ENCODE data around the gene ADAMTS2.

The ADAMTS2 gene

DNA sequence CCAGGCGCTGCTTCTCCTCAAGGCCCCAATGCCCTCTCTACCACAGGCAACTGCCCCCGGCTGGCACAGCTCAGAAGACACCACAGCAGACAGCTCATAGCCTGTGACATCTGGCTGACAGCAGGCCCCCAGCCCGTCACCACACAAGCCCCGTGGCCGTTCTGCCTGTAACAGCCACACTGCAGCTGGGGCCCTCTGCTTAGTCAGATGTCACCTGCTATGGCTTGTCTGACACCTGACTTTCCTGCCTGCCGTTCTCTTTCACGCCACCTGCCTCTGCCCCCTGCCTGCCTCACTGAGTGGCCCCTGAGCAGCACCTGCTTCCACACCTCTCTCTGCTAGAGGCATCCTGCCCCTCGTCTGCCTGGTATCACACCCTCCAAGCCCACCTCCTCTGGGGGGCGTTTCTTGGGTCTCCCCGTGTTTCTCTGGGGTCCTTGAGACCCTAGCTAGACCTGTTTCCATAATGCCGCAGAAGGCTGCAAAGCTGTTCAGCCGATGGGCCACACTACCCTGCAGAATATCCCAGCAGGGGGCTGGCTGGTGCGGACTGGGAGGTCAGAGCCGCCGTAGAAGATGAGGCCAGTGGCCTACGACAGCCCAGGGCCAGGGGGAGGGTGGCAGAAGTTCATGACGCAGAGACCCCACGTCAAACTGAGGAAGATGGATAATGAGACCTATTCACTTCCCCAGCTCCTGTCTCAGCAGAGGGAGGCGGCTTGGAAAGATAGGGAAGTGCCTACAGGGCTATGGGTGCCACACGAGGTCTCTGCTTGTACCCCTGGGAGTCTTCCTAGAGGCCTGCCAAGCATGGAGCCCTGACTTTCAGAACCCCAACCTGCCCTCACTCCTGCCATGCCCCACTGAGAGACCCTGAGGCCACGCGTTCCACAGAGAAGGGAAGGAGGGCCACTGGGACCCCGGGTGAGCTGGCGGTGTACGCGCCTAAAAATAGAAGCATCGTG is 190.0 kb downstream of the ADAMTS2 start:
- no peaks in the 10 kb centered on the region for H3K4me1 ChIP-seq (ENCODE audit: control insufficient read depth, insufficient read depth, low read length)
- no peak overlapping the region for H3K9ac ChIP-seq (ENCODE audit: low read length)
- no peak overlapping the region for H3K4me3 ChIP-seq (ENCODE audit: low read length)
- no peaks in the 10 kb centered on the region for H3K36me3 ChIP-seq (ENCODE audit: control insufficient read depth, insufficient read depth, low read length)
- H3K27me3 ChIP-seq (ENCODE audit: control insufficient read depth, insufficient read depth, low read length), result no peaks in the 10 kb centered on the region
- H3K9me3 ChIP-seq (ENCODE audit: control insufficient read depth, low read length), result no peaks in the 10 kb centered on the region

DNA sequence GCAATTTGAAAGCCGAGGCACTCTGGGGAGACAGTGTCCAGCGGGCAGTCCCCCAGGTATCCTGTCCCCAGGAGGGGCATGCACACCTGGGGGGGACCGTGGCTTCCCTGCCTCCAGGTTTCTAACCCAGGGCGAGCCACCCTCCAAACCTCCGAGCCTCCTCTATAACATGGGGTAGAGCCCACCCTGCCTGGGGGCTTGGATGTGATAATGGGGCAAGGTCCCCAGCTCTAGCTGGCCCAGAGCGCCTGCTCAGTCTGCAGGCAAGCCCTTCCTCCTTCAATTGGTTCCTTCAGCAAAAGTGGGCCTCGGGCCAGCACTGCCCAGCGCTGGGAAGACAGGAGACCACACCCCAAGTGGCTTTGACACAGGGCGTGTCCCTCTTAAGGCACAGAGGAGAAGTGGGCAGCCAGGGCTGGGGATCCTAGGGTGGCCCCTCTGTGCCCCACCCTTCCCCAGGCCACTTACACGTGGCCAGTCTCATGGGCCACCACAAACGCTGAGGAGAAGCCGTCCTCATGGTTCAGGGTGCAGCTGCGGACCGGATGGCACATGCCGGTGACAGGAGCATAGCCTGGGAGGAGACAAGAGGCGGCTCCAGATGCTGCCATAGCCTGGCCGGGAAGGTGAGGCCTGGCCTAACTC is 190.8 kb downstream of the ADAMTS2 start:
- Histone ChIP-seq H3K9ac (ENCODE audit: low read length) (no peak overlapping the region), H3K9me3 (ENCODE audit: control insufficient read depth, low read length) (no peaks in the 10 kb centered on the region), H3K4me3 (ENCODE audit: low read length) (no peak overlapping the region), H3K4me1 (ENCODE audit: control insufficient read depth, insufficient read depth, low read length) (no peaks in the 10 kb centered on the region), H3K36me3 (ENCODE audit: control insufficient read depth, insufficient read depth, low read length) (no peaks in the 10 kb centered on the region), H3K27me3 (ENCODE audit: control insufficient read depth, insufficient read depth, low read length) (no peaks in the 10 kb centered on the region)

GRCh38 chr5:179153921-179154345 is 191.3 kb downstream of the ADAMTS2 start:
- Histone ChIP-seq H3K36me3 (ENCODE audit: control insufficient read depth, insufficient read depth, low read length) (no peaks in the 10 kb centered on the region), H3K9ac (ENCODE audit: low read length) (no peak overlapping the region), H3K4me1 (ENCODE audit: control insufficient read depth, insufficient read depth, low read length) (no peaks in the 10 kb centered on the region), H3K4me3 (ENCODE audit: low read length) (no peak overlapping the region), H3K9me3 (ENCODE audit: control insufficient read depth, low read length) (no peaks in the 10 kb centered on the region), H3K27me3 (ENCODE audit: control insufficient read depth, insufficient read depth, low read length) (no peaks in the 10 kb centered on the region)

DNA sequence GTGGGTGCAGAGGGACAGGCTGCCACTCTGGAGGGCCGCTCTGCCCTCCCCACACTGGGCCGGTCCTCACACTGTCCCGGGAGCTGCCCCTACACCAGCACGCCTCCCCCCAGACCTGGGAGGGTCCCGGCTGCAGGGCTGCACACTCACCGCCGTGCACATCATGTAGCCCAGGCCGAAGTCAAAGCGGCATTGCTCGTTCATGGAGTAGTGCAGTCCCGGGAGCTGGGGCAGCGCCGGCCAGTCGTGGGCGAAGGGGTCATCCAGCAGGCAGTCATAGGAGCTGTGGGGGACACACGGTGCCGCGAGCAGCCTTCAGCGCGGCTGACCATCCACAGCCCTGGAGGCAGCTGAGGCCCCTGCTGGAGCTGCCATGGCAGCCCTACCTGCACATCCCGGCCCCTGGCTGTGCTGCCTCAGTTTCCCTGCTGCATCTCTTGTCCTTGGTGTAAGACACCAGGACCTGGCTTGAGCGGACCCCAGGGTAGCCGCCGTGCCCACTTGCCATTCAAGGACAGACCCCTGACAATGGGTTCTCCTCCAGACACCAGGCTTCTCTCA is 191.8 kb downstream of the ADAMTS2 start:
- Histone ChIP-seq H3K9ac (ENCODE audit: low read length) (no peak overlapping the region), H3K27me3 (ENCODE audit: control insufficient read depth, insufficient read depth, low read length) (no peaks in the 10 kb centered on the region), H3K4me3 (ENCODE audit: low read length) (no peak overlapping the region), H3K36me3 (ENCODE audit: control insufficient read depth, insufficient read depth, low read length) (no peaks in the 10 kb centered on the region), H3K4me1 (ENCODE audit: control insufficient read depth, insufficient read depth, low read length) (no peaks in the 10 kb centered on the region), H3K9me3 (ENCODE audit: control insufficient read depth, low read length) (no peaks in the 10 kb centered on the region)

- H3K9ac ChIP-seq (ENCODE audit: low read length), result no peak overlapping the region
- no peak overlapping the region for H3K4me3 ChIP-seq (ENCODE audit: low read length)
- no peaks in the 10 kb centered on the region for H3K36me3 ChIP-seq (ENCODE audit: control insufficient read depth, insufficient read depth, low read length)
- no peaks in the 10 kb centered on the region for H3K4me1 ChIP-seq (ENCODE audit: control insufficient read depth, insufficient read depth, low read length)
- H3K27me3 ChIP-seq (ENCODE audit: control insufficient read depth, insufficient read depth, low read length), result no peaks in the 10 kb centered on the region
- no peaks in the 10 kb centered on the region for H3K9me3 ChIP-seq (ENCODE audit: control insufficient read depth, low read length)
Measured at GRCh38 chr5:179152941-179153340, 192.3 kb downstream of the ADAMTS2 start.

GRCh38 chr5:179152144-179152895 is 192.9 kb downstream of the ADAMTS2 start:
- no peaks in the 10 kb centered on the region for H3K9me3 ChIP-seq (ENCODE audit: control insufficient read depth, low read length)
- no peaks in the 10 kb centered on the region for H3K4me1 ChIP-seq (ENCODE audit: control insufficient read depth, insufficient read depth, low read length)
- H3K4me3 ChIP-seq (ENCODE audit: low read length), result no peak overlapping the region
- H3K9ac ChIP-seq (ENCODE audit: low read length), result no peak overlapping the region
- H3K27me3 ChIP-seq (ENCODE audit: control insufficient read depth, insufficient read depth, low read length), result no peaks in the 10 kb centered on the region
- no peaks in the 10 kb centered on the region for H3K36me3 ChIP-seq (ENCODE audit: control insufficient read depth, insufficient read depth, low read length)

DNA sequence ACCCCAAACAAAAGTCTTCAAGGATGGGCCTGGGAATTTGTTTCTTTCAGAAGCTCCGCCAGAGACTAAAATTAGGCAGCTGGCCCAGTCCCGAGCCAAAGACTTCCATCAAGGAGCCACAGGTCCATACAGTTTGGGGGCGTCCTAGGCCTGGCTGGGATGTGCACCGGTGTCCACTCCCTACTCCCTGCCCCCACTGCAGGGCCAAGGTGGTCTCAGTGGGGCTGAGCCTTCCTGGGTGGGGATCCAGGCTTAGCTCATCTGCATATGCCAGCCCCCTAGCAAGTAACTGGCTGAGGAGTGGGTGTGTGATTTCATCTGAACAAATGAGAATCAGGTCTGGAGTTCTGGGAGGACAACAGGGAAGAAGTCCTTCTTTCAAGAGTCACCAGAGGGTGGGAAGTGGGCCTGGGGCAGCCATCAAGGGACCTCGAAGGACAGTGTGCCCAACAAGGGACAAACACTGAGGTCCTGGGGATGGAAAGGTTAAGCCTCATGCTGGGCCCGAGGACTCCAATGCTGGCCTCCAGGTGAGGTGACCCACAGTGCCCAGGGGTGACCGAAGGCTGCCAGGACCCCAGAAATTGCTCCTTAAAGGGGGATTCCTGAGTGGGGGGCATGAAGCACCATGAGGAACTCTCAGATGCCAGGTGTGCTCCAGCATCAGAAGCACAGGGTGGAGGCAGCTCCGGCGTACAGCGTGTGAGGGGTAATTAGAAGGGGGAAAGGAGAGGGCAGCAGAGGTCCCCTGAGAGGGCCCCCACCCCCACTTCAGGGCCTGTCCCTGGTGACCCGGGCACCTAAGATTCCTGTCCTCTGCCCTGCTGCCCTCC is 193.8 kb downstream of the ADAMTS2 start:
- H3K4me1 ChIP-seq (ENCODE audit: control insufficient read depth, insufficient read depth, low read length), result no peaks in the 10 kb centered on the region
- no peaks in the 10 kb centered on the region for H3K36me3 ChIP-seq (ENCODE audit: control insufficient read depth, insufficient read depth, low read length)
- H3K27me3 ChIP-seq (ENCODE audit: control insufficient read depth, insufficient read depth, low read length), result no peaks in the 10 kb centered on the region
- H3K9me3 ChIP-seq (ENCODE audit: control insufficient read depth, low read length), result no peaks in the 10 kb centered on the region
- no peak overlapping the region for H3K4me3 ChIP-seq (ENCODE audit: low read length)
- no peak overlapping the region for H3K9ac ChIP-seq (ENCODE audit: low read length)

DNA sequence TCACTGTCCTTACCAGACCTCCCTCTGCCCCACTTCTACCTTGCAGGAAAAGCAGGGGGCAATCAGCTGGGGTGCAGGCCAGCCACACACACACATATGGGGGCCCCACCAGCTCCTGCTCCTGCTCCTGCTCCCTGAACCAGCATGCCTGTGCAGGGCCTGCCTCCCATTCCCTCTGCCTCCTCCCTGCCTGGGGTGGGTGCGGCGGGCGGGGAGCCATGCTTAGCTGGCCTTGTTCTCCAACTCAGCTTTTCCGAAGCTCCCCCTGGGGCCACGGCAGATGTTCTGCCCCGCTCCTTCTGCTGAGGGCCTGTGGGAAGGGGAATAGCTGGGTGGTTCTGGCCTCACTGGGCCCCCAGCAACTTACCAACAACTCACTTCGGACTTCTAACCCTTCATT is 195.2 kb downstream of the ADAMTS2 start:
- Histone ChIP-seq H3K4me1 (ENCODE audit: control insufficient read depth, insufficient read depth, low read length) (no peaks in the 10 kb centered on the region), H3K36me3 (ENCODE audit: control insufficient read depth, insufficient read depth, low read length) (no peaks in the 10 kb centered on the region), H3K9ac (ENCODE audit: low read length) (no peak overlapping the region), H3K27me3 (ENCODE audit: control insufficient read depth, insufficient read depth, low read length) (no peaks in the 10 kb centered on the region), H3K9me3 (ENCODE audit: control insufficient read depth, low read length) (no peaks in the 10 kb centered on the region), H3K4me3 (ENCODE audit: low read length) (no peak overlapping the region)

DNA sequence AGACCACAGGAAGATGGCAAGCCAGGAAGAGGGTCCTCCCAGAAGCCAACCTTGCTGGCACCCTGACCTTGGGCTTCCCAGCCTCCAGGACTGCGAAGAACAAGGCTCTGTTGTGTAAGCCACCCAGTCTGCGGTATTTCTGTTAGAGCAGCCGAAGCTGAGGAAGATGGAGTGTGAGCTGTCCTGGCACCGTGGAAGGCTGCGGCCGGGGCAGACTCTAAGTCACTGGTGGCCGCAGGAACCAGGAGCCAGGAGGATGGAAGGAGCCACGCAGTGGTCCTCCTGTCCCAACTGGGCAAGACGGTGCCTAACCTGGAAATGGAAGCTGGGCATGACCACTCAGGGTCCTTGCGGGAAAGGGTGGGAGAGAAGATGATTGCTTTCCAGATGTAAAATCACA is 196.0 kb downstream of the ADAMTS2 start:
- no peaks in the 10 kb centered on the region for H3K36me3 ChIP-seq (ENCODE audit: control insufficient read depth, insufficient read depth, low read length)
- no peaks in the 10 kb centered on the region for H3K9me3 ChIP-seq (ENCODE audit: control insufficient read depth, low read length)
- no peaks in the 10 kb centered on the region for H3K4me1 ChIP-seq (ENCODE audit: control insufficient read depth, insufficient read depth, low read length)
- H3K9ac ChIP-seq (ENCODE audit: low read length), result no peak overlapping the region
- no peaks in the 10 kb centered on the region for H3K27me3 ChIP-seq (ENCODE audit: control insufficient read depth, insufficient read depth, low read length)
- no peak overlapping the region for H3K4me3 ChIP-seq (ENCODE audit: low read length)

- Histone ChIP-seq H3K4me3 (ENCODE audit: low read length) (no peak overlapping the region), H3K27me3 (ENCODE audit: control insufficient read depth, insufficient read depth, low read length) (no peaks in the 10 kb centered on the region), H3K4me1 (ENCODE audit: control insufficient read depth, insufficient read depth, low read length) (no peaks in the 10 kb centered on the region), H3K9me3 (ENCODE audit: control insufficient read depth, low read length) (no peaks in the 10 kb centered on the region), H3K9ac (ENCODE audit: low read length) (no peak overlapping the region), H3K36me3 (ENCODE audit: control insufficient read depth, insufficient read depth, low read length) (no peaks in the 10 kb centered on the region)
Measured at GRCh38 chr5:179148703-179149170, 196.5 kb downstream of the ADAMTS2 start.
